Esophagus muscularis mucosa (tissue), 3 donors: ENCODE measurements around the gene CDK5RAP2.

Experiments used
- CTCF ChIP-seq, 3 experiments: fragments of 200-600 bp in 2 of 3; fragments of 450-650 bp in 1 of 3; sonication (generic) in 2 of 3; IDR thresholded peaks; one replicate each; pipeline ENCODE4 v1.5.1; 2017 to 2019; ENCODE audit warnings: antibody characterized with exemption in 3 of 3, mild to moderate bottlenecking in 2 of 3, moderate library complexity in 1 of 3
- POLR2A ChIP-seq: fragments of 450-650 bp; IDR thresholded peaks from one replicate; pipeline ENCODE4 v1.6.1; 2017; ENCODE audit warnings: antibody characterized with exemption, moderate library complexity, mild to moderate bottlenecking, low read depth
- POLR2AphosphoS5 ChIP-seq, 2 donors: sonication (generic); formaldehyde crosslinking; IDR thresholded peaks; one replicate each; pipeline ENCODE4 v1.6.1; 2017; ENCODE audit warnings: antibody characterized with exemption in 2 of 2

- TF ChIP-seq CTCF (IDR thresholded peaks at IDR 0.05) (no peak), POLR2A (no peak), POLR2AphosphoS5 (IDR thresholded peaks at IDR 0.05) (no peak)
Observed at GRCh38 chr9:120579139-120580050, 572 bp downstream of the CDK5RAP2 start.
